Myocyte (in vitro differentiated cells): ENCODE results near the gene UTP25. TPM values are rescaled to one million over a fixed set of nuclear protein-coding genes. Genes with fewer than 3 reads are reported as not detected.
"Not testable (repeated sequence)": the region's sequence is repeated elsewhere in the genome, so short reads cannot be mapped to it uniquely, and the experiment has no call there.

Experiments
- DNase-seq: peaks from one replicate; pipeline ENCODE4 v3.0.0-alpha.2; 2012; ENCODE audit warnings: low read depth
- total RNA-seq: library from RNA; depleted of rRNA; stranded (reverse); fragments of >200 nt; gene quantifications from 2 replicates; pipeline ENCODE4 v1.2.3, GENCODE V29; 2014

Gene UTP25
- total RNA-seq, 1 donor from 2014 or later = 6.8 TPM

DNA sequence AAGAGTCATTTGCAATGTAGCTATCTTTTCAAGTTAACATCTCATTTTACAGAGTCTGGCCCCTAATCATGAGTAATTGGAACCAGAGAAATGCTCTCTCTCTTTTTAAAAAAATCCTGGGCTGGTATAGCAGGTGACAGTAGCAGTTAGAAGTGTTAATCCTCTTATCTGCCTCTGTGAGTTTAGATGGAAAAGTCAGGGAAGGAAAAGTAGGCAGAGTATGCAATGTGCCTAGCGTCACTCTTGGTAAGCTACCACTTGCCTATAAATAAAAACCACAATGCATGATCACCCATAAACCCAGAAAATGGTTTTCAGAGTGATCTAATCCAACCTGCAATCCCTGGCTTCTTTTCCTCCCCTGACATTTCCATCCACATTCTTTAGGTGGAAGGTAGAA is 43.2 kb downstream of the UTP25 start:
- DNase-seq = no peak

DNA sequence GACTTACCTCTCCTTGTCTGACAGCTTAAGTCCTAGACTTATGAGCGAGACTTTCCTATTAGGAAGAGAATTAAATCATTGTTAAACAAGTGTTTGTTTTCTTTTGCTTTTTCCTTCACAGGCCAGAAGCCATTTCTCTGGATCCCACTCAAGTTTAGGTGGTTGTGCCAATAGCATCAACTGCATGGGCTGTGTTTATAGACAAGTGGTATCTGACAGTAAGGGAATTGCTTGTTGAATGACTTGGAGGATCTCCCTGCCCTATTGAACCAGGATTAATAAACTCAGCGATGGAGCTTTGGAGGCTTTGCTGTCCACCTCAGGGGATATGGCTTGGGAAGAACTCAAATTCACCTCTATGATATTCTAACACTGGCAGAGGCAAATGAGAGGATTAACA is 43.7 kb downstream of the UTP25 start:
- DNase-seq = no peak

DNA sequence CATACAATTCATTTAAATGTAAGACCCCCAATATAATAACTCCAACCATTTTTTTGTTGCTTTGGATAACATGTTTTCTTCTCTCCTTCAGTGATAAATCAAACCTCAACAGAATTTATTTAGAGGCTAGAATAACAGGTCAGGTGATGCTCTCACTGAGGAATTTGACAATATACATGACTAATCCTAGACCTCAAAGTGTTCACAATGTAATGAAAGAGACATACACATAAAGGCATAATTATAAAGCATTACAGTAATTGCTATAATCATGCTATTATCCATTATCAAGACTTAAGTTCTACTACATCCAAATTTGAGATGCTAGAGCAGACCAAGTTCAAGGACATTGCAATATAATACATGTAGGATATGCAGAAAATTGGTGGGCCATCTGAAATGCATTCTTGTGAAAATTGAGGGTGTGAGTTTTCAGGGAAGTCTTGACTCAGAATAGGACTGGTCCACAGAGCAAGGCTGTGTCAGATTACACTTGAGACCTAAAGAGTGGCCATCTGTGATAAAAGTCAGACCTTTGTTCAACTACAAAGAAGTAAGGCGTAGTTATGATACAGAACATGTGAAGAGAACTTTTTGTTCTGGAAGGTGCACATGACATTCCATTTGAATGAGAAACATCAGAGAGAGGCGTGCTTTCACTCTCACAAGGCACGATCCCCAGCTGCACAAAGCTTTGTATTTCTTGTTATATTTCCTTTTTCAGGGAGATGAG is 45.5 kb downstream of the UTP25 start:
- peak; percentile 33 for DNase-seq

DNA sequence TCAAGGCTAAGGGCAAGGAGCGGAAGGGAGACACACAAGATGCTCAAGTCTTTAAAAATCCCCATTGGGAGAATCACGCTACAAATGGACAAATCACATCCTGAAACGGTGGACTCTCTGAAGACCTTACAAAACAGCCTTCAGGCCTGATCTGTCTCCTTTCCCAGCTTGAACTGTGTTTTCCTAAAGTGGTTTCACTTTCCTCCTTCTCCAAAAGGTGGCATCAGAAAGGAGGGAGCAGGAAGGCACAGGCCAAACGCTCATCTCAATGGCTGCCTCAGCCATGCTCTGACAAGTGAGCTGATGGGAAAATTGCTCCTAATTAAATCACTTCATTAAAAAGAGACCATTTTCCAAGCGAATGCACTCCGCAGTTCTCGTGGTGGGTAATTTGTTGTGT is 47.7 kb downstream of the UTP25 start:
- DNase-seq = peak; percentile 76

DNA sequence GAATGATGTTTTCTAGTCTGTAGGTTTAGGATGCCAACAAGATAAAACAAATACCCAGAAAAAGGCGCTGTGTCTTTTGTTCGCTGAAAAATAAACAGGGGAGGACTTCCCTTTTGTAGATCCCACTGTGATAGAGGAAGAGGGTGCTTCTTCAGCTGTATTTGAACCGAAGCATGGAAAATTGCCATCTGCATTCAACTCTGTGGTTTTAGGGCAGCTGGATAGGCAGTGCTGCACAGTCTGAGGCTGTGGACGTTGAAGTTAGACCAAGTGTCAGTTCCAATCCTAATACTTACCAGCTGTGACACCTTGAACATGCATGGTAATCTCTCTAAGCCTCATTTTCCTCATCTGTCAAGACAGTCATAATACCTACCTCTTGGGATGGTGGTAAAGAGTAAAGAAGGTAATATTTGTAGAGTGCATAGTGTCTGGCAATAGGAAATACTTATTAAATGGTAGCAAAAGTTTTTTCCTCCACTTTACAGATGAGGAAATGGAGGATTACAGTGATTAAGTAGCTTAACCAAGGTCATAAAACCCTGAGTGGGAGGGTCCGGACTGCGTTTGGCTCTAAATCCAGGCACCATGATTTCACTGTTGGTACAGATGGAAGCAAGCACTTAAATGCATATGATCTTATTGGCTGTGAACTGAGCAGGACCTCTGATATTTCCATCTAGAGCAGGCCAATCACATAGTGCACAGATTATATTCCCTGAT is 48.5 kb downstream of the UTP25 start:
- peak; percentile 68 for DNase-seq

DNA sequence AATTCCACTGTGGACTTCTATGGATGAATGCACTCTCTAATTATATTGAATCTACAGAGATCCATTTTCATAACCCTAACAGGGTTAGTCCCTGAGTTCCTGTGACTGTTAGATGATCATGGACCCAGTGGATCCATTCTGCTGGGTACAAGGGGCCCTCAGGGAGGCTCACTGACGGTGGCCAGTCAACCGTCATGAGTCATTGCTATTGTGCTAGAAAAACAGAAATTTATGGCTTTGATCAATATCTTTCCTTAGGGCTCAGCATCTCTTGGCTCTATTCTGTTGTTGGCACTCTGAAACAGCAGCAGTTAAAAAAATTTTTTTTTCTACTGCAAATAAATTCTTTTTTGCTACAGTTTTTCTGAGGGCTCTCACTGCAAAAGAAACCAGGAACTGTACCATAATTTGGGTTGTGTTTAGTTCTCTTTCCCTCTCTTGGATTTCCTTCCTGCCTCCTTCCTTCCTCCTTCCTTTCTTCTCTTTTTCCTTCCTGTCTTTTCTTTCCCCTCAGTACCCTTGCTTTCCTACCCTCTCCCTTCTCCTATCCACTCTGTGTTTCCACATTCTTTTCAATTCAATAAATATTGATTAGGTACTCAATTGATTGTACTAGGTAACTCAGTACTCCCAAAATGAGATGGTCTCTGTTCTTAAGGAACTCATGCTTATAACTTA is 49.5 kb downstream of the UTP25 start:
- no peak for DNase-seq

DNA sequence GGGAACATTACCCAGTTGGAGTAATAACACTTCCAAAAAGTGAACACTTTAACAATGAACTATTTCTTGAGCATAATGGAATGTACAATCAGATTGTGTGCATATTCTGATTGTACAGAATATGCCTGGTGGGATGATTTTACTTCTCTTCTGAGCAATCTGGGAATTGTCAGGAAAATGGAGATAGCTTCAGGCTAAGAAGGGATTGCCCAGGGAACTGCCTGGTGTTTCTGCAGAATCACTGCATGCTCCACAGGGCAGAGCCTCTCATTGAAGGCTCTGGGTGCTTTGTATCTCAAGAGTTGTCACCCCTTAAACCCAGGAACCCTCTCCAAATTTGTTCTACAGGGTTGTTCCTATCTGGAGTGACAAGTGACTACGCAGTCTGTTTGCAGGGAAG is 51.2 kb downstream of the UTP25 start:
- DNase-seq = no peak

DNA sequence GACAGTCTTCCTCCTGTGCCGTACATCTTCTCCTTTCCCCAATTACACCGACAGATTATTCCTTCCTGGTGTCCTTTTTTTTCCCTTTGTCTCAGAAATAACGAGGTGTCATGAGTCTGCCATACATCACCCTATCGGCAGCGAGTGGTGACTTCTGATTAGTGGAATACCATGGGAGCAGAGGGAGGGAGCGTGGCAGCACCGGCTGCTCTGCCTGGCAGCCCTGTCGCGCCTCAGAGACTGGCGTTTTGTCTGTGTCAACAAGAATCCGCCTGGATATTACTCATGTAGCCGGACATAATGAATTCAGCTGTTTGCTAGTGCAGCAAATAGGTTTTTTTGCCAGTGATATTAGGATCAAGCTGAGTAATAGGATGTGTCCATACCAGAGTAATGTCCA is 51.8 kb downstream of the UTP25 start:
- DNase-seq = peak; percentile 65

DNA sequence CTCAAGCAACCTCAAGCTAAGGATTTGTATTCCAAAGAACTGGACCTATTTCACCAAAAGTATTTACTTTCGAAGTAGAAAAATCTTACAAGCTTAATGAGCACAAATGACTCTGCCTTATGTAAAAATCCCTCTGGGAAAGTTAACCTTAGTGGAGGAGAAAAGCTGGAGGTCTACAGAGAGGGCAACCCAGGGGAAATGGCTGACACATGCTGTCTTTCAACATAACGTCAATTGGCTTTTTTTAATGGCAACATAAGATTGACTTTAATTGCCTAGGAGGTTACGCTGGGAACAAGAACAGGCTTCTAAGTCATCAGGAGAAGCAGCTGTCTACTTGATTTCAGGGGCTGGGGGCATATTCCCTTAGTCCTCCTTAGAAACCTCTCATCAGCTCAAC is 52.3 kb downstream of the UTP25 start:
- no peak for DNase-seq

DNA sequence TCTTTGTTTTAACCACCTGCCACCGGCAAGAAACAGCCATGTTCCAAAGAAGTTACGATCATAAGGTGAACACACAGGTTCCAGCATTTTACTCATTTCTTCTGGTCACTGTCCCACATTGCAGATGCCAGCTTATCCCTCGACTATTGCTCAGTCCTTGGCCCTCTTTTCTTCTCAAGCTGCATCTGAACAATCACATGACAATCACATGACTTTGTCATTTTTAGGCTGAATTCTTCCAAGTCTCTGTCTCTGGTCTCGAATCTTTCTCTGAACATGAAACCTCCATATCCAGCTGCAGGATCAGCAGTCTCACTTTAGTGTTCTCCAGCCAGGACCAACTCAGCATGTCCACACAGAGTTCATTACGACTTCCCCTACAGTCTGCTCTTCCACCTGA is 53.8 kb downstream of the UTP25 start:
- DNase-seq = no peak

DNA sequence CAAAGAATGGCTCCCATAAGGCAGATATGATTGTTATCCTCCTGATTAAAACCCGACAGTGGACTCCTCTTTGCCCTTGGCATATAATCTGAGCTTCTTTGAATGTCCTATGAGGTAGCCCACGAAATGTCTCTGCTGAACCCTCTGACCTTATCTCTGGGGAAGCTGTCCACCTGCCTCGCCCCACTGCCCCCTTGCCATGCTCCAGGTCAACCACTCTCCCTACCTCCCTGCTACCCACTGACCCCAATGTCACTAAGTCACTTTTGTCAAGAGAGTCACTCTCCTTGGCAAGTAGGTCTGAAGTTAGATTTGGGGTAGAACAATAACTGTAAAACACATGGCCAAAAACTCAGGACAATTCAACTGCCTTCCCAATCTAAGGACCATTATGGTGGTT is 54.5 kb downstream of the UTP25 start:
- DNase-seq = peak; percentile 36

DNA sequence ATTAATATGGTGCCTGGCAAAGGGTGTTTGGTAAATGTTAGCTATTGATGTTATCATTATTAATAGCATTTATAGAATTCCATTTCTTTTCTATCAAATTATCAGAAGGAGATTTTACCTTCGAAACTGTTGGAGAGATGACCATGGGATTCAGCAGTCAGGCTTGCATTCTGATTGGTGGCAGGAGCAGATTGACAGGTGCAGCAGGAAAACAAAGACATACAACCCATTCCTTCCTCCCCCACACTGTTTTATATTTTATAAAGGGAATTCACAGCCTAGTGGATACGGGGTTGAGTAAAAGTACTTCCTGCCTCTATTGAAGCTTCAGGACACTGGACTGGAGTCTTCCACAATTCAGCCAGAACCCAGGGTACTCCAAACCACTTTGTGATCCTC is 55.2 kb downstream of the UTP25 start:
- no peak for DNase-seq

DNA sequence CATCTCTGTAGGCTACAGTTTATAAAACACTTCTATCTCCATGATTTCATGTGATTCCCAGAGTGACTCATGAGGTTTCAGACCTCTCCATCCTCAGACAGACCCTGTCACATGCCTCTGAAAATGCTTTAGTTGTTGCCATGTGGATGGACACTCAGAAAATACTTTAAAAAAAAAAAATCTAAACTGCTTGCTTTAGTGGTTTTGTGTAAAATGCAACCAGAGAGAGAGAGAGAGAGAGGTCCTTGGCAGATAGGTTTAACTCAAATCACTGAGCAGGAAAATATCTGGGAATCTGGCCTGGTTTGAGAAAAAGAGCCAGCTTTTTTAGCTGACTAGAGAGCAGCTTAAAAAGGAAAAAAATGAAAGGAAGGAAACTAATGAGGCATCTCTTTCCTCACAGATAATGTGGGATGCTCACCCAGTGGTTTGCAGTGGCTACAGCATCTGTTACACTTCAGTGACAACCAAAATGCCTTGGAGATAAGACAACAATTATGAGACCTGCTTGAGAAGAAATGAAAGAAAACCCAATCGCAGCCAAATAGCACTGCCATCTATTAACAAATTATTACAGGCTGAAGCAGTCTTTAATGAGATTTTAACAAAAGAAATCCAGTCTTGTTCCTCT is 55.7 kb downstream of the UTP25 start:
- DNase-seq = peak; percentile 79

DNA sequence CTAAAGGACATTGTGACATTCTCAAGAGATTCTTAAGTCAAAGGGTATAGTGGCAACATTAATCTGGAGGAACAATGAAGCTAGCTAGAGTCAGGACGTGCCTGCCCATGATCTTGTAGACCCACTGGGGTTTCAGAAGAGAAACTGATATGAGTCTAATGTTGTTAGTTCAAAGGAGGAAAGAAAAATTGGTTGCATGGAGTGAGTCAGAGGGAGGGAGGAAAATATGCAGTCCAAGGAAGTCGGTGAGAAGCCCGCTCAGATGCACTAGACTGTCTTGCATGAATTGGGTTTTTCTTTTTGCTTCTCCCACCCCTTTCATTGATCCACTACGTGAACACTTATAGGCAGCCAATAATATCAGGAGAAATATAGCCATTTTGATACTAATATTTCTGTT is 56.5 kb downstream of the UTP25 start:
- DNase-seq = peak; percentile 49

DNA sequence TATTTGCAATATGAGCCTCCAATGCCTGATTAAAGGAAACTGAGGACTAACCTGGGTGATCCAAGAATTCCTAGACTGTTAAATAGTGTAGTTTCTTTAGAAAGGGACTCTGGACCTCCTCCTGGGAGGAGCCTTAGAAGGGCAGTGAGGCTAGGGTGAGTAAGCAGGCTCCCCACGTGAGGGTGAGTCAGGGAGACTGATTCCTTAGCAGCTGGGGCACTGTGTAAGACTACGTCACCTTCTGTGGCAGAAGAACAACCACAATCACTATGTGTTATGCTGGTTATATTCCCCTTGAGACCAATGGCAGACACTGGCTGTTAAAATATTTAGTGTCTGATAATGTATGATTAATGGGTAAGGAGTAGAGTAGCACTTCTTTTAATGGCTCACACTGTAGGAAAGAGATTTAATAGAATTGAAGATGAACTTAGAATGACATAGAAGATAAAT is 56.9 kb downstream of the UTP25 start:
- DNase-seq = peak; percentile 99

DNA sequence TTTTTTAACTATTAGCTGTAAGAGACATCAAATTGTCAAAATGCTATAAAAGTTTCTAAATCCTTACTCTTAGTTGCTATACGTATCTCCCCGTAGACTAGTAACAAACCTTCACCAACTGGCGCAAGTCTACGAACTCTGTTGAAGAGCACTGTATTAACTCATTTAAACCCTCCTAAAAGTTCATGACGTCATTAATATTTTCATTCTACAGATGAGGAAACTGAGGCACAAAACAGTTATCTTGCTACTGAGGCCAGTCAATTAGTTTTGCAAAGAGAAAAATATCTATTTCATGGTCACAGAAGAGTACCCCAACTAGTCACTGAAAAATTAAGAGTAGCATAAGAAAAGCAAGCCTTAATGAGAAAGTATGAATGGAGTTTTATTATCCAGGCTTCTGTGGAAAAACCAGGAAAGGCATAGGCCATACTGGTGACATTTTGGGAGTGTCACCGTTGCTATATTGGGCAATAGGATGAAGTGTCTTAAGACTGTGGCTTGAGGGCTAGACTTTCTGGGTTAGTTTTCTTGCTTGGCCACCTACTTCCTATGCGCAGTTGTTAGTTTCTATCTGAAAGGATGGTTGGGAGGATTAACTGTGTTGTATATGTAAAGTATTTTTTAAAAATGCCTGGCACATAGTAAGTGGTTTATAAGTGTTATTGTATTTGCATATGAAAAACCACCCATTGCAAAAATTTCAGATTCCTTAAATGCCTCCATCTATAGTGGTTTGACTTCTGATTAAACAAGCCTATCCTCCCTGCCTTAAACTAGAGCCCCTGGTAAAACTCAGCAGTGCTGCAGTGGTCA is 57.8 kb downstream of the UTP25 start:
- DNase-seq = peak; percentile 26

DNA sequence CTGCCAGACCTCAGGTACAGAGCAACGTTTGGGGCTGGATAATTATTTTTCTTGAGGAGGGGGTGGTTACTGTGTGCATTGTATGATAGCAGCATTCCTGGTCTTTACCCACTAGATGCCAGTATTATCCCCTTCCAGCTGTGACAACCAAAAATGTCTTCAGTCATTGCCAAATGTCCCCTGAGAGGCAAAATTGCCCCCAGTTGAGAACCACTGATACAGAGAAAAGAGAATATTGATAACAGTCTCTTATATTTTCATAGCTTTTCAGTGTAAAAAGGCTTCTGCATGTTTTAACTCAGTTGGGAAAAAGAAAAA is 58.4 kb downstream of the UTP25 start:
- peak; percentile 30 for DNase-seq

DNA sequence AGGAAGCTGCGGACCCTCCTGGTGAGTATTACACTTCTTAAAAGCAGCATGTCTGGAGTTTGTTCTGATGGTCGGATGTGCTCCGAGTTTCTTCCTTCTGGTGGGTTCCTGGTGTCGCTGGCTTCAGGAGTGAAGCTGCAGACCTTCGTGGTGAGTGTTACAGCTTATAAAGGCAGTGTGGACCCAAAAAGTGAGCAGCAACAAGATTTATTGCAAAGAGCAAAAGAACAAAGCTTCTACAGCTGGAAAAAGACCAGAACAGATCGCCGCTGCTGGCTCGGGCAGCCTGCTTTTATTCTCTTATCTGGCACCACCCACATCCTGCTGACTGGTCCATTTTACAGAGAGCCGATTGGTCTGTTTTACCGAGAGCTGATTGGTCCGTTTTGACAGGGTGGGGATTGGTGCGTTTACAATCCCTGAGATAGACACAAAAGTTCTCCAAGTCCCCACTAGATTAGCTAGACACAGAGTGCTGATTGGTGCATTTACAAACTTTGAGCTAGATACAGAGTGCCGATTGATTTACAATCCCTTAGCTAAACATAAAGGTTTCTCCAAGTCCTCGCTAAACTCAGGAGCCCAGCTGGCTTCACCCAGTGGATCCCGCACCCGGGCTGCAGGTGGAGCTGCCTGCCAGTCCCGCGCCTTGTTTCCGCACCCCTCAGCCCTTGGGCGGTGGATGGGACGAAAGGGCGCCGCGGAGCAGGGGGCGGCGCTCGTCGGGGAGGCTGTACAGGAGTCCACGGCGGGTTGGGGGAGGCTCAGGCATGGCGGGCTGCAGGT is 60.7 kb downstream of the UTP25 start:
- not testable (repeated sequence) for DNase-seq

DNA sequence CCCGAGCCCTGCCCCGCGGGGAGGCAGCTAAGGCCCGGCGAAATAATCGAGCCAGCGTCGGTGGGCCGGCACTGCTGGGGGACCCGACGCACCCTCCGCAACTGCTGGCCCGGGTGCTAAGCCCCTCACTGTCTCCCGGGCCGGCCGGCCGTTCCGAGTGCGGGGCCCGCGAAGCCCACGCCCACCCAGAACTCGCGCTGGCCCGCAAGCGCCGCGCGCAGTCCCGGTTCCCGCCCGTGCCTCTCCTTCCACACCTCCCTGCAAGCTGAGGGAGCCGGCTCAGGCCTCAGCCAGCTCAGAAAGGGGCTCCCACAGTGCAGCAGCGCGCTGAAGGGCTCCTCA is 61.3 kb downstream of the UTP25 start:
- DNase-seq = no peak

DNA sequence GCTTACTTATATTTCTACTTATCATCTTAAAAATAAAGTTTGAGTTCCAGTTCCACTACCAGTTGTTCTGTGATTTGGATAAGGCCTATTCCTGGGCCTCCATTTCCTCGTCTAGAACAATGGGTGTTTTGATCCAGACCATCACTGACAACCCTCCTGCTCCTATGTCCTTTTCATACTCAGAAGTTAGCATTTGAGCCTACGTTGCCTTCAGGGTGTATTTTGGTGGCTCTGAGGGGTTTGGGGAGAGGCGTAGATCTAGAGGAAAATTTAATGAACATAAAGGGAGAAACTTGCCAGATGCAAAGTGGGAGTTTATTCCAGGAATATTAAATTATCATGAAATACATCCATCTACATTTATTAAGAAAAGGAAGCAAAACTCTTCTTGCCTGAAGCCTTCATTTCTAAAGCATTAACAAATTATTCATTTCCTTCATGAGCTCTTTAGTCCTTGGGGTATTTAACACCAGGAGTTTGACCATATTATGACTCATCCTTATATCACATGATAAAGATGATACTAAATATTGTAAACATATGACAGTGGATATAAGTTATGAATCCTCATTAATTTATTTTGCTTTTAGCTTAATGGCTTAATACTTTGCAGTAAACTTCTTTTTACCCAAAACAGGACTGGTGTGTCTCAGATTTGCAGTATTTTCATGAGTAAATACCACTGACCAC is 63.0 kb downstream of the UTP25 start:
- no peak for DNase-seq
